Stimulated activated CD4-positive, alpha-beta T cell treated with anti-CD3 and anti-CD28 coated beads, TNF-alpha, amount 100 ng/mL, for 4 hours (primary cell): Measurements from ENCODE around the gene RETNLB.

Source experiments
- DNase-seq, 3 experiments: peaks; one replicate each; pipeline ENCODE4 v3.0.0-alpha.2; 2020; ENCODE audit warnings: low read depth in 3 of 3

Gene RETNLB

GRCh38 chr3:108757404-108757982 lies at the start of gene RETNLB:
Gene RETNLB (minus strand): TSS chr3:108757410. CDS start chr3:108757185, 225 bp downstream.
- DNase-seq: no peak

- DNase-seq: no peak
These were observed 49.1 kb upstream of the RETNLB start for GRCh38 chr3:108806316-108806715.

GRCh38 chr3:108804966-108805365 lies 47.8 kb upstream of the RETNLB start:
- no peak for DNase-seq

- no peak for DNase-seq
These were observed 47.2 kb upstream of the RETNLB start for GRCh38 chr3:108804437-108804836.

GRCh38 chr3:108791473-108791872 lies 34.3 kb upstream of the RETNLB start:
- DNase-seq: no peak

- peak in 1 of 3 experiments; percentile 2 for DNase-seq
These were observed 23.0 kb upstream of the RETNLB start for GRCh38 chr3:108780235-108780634.

GRCh38 chr3:108779496-108779895 lies 22.3 kb upstream of the RETNLB start:
- DNase-seq: no peak

GRCh38 chr3:108775649-108776048 lies 18.4 kb upstream of the RETNLB start:
- DNase-seq: no peak

- DNase-seq: no peak
These were observed 10.0 kb upstream of the RETNLB start for GRCh38 chr3:108767253-108767652.

GRCh38 chr3:108755686-108756085 lies 1.5 kb downstream of the RETNLB start:
- DNase-seq: no peak

- DNase-seq: no peak
These were observed 12.4 kb downstream of the RETNLB start for GRCh38 chr3:108744762-108745161.

GRCh38 chr3:108742929-108743328 lies 14.3 kb downstream of the RETNLB start:
- DNase-seq: no peak

- DNase-seq: no peak
These were observed 20.4 kb downstream of the RETNLB start for GRCh38 chr3:108736821-108737220.

- DNase-seq: no peak
These were observed 28.3 kb downstream of the RETNLB start for GRCh38 chr3:108728934-108729333.

- DNase-seq: no peak
These were observed 29.1 kb downstream of the RETNLB start for GRCh38 chr3:108728105-108728504.

GRCh38 chr3:108724101-108724500 lies 33.1 kb downstream of the RETNLB start:
- no peak for DNase-seq

GRCh38 chr3:108722724-108723123 lies 34.5 kb downstream of the RETNLB start:
- DNase-seq: no peak

GRCh38 chr3:108719178-108719806 lies 37.9 kb downstream of the RETNLB start:
- no peak for DNase-seq

GRCh38 chr3:108718454-108718853 lies 38.8 kb downstream of the RETNLB start:
- DNase-seq: no peak

GRCh38 chr3:108713816-108714215 lies 43.4 kb downstream of the RETNLB start:
- DNase-seq: no peak

GRCh38 chr3:108713009-108713516 lies 44.1 kb downstream of the RETNLB start:
- no peak for DNase-seq
